Lung microvascular endothelial cell (primary cell): Measurements from ENCODE around the gene LINGO1. TPM values are rescaled to one million over a fixed set of nuclear protein-coding genes. Genes with fewer than 3 reads are reported as not detected.

Source experiments
- DNase-seq, 2 donors: peaks; one replicate each; pipeline versions ENCODE4 v3.0.0 to v3.0.0-alpha.2; 2010; ENCODE audit warnings: low read depth in 2 of 2
- total RNA-seq: library from RNA; depleted of rRNA; stranded (reverse); fragments of >200 nt; gene quantifications from 2 replicates; pipeline ENCODE4 v1.2.1, GENCODE V29; 2014

Gene LINGO1
- total RNA-seq, 1 donor from 2014 or later: under 0.01 TPM

GRCh38 chr15:77596821-77597803 lies 35.6 kb downstream of the LINGO1 start:
- no peak for DNase-seq

GRCh38 chr15:77595231-77595630 lies 37.5 kb downstream of the LINGO1 start:
- DNase-seq: no peak

- DNase-seq: no peak
Measured at GRCh38 chr15:77592758-77593157, 40.0 kb downstream of the LINGO1 start.

- no peak for DNase-seq
Measured at GRCh38 chr15:77591968-77592613, 40.6 kb downstream of the LINGO1 start.

- DNase-seq: peak in 1 of 2 donors; percentile 44
Measured at GRCh38 chr15:77589839-77590238, 42.9 kb downstream of the LINGO1 start.

- no peak for DNase-seq
Measured at GRCh38 chr15:77588126-77588525, 44.6 kb downstream of the LINGO1 start.

- no peak for DNase-seq
Measured at GRCh38 chr15:77584691-77585090, 48.0 kb downstream of the LINGO1 start.

- DNase-seq: peak in 1 of 2 donors; percentile 46
Measured at GRCh38 chr15:77584201-77584600, 48.5 kb downstream of the LINGO1 start.

- DNase-seq: no peak
Measured at GRCh38 chr15:77582763-77583162, 49.9 kb downstream of the LINGO1 start.

- no peak for DNase-seq
Measured at GRCh38 chr15:77581896-77582569, 50.7 kb downstream of the LINGO1 start.

- no peak for DNase-seq
Measured at GRCh38 chr15:77580996-77581682, 51.6 kb downstream of the LINGO1 start.

- DNase-seq: no peak
Measured at GRCh38 chr15:77579498-77580188, 53.1 kb downstream of the LINGO1 start.

GRCh38 chr15:77578641-77579372 lies 53.9 kb downstream of the LINGO1 start:
- DNase-seq: no peak

- DNase-seq: no peak
Measured at GRCh38 chr15:77577366-77577950, 55.3 kb downstream of the LINGO1 start.

GRCh38 chr15:77576538-77576937 lies 56.2 kb downstream of the LINGO1 start:
- DNase-seq: no peak

- no peak for DNase-seq
Measured at GRCh38 chr15:77575203-77575934, 57.3 kb downstream of the LINGO1 start.

GRCh38 chr15:77574521-77575202 lies 58.0 kb downstream of the LINGO1 start:
- DNase-seq: no peak

- no peak for DNase-seq
Measured at GRCh38 chr15:77573802-77574201, 58.9 kb downstream of the LINGO1 start.
